ENCODE measurements around the gene PDK2.

PDK2 gene

GRCh38 chr17:50087912-50088405, 7.2 kb upstream of the PDK2 start:
- TF ChIP-seq CTCF (IDR thresholded peaks at IDR 0.05) = no peak
- H3K4me3 ChIP-seq = no peak overlapping the region
- no peak for DNase-seq (ENCODE audit: low spot score)
- peak overlapping the region; percentile 14 to 36 for H3K27ac ChIP-seq

- Histone ChIP-seq H3K27ac (no peak overlapping the region), H3K4me3 (no peak overlapping the region)
- no peak for TF ChIP-seq CTCF (IDR thresholded peaks at IDR 0.05)
- no peak for DNase-seq (ENCODE audit: low spot score)
Measured at GRCh38 chr17:50088952-50089825, 6.0 kb upstream of the PDK2 start.

- TF ChIP-seq CTCF (IDR thresholded peaks at IDR 0.05) = no peak
- no peak overlapping the region for H3K4me3 ChIP-seq
- H3K27ac ChIP-seq = peak overlapping the region in 1 of 2 donors; percentile 25
- no peak for DNase-seq (ENCODE audit: low spot score)
Measured at GRCh38 chr17:50090071-50090470, 5.1 kb upstream of the PDK2 start.

GRCh38 chr17:50090971-50091917, 3.9 kb upstream of the PDK2 start:
- H3K27ac ChIP-seq = peak overlapping the region; percentile 10 to 17
- DNase-seq (ENCODE audit: low spot score) = no peak
- TF ChIP-seq CTCF (IDR thresholded peaks at IDR 0.05) = no peak
- H3K4me3 ChIP-seq = no peak overlapping the region

GRCh38 chr17:50091918-50092285, 3.2 kb upstream of the PDK2 start:
- H3K4me3 ChIP-seq = no peak overlapping the region
- DNase-seq (ENCODE audit: low spot score) = no peak
- H3K27ac ChIP-seq = peak overlapping the region in 1 of 2 donors; percentile 17
- no peak for TF ChIP-seq CTCF (IDR thresholded peaks at IDR 0.05)

GRCh38 chr17:50093246-50093645, 1.9 kb upstream of the PDK2 start:
- no peak for TF ChIP-seq CTCF (IDR thresholded peaks at IDR 0.05)
- no peak overlapping the region for H3K27ac ChIP-seq

More at GRCh38 chr17:50093246-50093645, 1.9 kb upstream of the PDK2 start:
- DNase-seq (ENCODE audit: low spot score) = no peak
- H3K4me3 ChIP-seq = no peak overlapping the region

Measured in coronary artery (tissue), 2 donors.